Osteocyte (in vitro differentiated cells): ENCODE results near the gene HSD3B7. TPM values are rescaled to one million over a fixed set of nuclear protein-coding genes. Genes with fewer than 3 reads are reported as not detected.

Source experiments
- DNase-seq: peaks from one replicate; pipeline ENCODE4 v3.0.0; 2021; ENCODE audit warnings: mixed read lengths; ENCODE audit not compliant: unreplicated experiment; ENCODE audit errors: extremely low spot score
- H3K27ac Mint-ChIP-seq: one replicate; pipeline ENCODE4 v1.8.0; 2021; ENCODE audit warnings: mild to moderate bottlenecking, mixed read lengths; ENCODE audit not compliant: unreplicated experiment
- H3K27me3 Mint-ChIP-seq: one replicate; pipeline ENCODE4 v1.8.0; 2021; ENCODE audit warnings: mixed read lengths; ENCODE audit not compliant: unreplicated experiment
- H3K36me3 Mint-ChIP-seq: one replicate; pipeline ENCODE4 v1.8.0; 2021; ENCODE audit warnings: mixed read lengths; ENCODE audit not compliant: unreplicated experiment
- H3K4me1 Mint-ChIP-seq: one replicate; pipeline ENCODE4 v1.8.0; 2021; ENCODE audit warnings: mixed read lengths; ENCODE audit not compliant: unreplicated experiment
- H3K4me3 Mint-ChIP-seq: one replicate; pipeline ENCODE4 v1.8.0; 2021; ENCODE audit warnings: mild to moderate bottlenecking, moderate library complexity, mixed read lengths; ENCODE audit not compliant: unreplicated experiment
- H3K9me3 Mint-ChIP-seq: one replicate; pipeline ENCODE4 v1.8.0; 2021; ENCODE audit warnings: mixed read lengths; ENCODE audit not compliant: unreplicated experiment
- total RNA-seq: library from RNA; stranded (reverse); gene quantifications from 2 replicates; pipeline ENCODE4 v1.2.1, GENCODE V29; 2021
- TF ChIP-seq, protein P1 (sequence below): fragments of 200-600 bp; sonication (generic); IDR thresholded peaks from 2 replicates; pipeline ENCODE4 v1.5.0; 2021; ENCODE audit warnings: antibody characterized with exemption, mild to moderate bottlenecking, moderate library complexity

The HSD3B7 gene
- total RNA-seq, 1 donor from 2014 or later: 7.6 TPM

DNA sequence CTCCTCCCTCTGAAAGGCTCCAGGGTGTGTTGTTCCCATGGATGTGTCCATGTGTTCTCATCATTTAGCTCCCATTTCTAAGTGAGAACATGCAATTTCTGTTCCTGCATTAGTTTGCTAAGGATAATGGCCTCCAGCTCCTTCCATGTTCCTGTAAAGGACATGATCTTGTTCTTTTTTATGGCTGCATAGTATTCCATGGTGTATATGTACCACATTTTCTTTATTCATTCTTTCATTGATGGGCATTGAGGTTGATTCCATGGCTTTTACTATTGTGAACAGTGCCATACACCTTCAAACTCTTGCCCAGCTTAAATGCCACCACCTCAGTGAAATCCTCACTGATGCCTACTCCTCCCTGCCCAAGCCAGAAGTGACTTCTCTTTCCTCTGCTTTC, 40.7 kb upstream of the HSD3B7 start:
- Mint-ChIP-seq H3K4me1 (peaks cover 8% of the 10 kb centered on the region), H3K9me3 (no peaks in the 10 kb centered on the region), H3K27me3 (no peaks in the 10 kb centered on the region), H3K27ac (no peak overlapping the region), H3K4me3 (no peak overlapping the region), H3K36me3 (peaks cover 16% of the 10 kb centered on the region)
- TF ChIP-seq, protein P1, sequence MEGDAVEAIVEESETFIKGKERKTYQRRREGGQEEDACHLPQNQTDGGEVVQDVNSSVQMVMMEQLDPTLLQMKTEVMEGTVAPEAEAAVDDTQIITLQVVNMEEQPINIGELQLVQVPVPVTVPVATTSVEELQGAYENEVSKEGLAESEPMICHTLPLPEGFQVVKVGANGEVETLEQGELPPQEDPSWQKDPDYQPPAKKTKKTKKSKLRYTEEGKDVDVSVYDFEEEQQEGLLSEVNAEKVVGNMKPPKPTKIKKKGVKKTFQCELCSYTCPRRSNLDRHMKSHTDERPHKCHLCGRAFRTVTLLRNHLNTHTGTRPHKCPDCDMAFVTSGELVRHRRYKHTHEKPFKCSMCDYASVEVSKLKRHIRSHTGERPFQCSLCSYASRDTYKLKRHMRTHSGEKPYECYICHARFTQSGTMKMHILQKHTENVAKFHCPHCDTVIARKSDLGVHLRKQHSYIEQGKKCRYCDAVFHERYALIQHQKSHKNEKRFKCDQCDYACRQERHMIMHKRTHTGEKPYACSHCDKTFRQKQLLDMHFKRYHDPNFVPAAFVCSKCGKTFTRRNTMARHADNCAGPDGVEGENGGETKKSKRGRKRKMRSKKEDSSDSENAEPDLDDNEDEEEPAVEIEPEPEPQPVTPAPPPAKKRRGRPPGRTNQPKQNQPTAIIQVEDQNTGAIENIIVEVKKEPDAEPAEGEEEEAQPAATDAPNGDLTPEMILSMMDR: no peak
- no peak for DNase-seq

DNA sequence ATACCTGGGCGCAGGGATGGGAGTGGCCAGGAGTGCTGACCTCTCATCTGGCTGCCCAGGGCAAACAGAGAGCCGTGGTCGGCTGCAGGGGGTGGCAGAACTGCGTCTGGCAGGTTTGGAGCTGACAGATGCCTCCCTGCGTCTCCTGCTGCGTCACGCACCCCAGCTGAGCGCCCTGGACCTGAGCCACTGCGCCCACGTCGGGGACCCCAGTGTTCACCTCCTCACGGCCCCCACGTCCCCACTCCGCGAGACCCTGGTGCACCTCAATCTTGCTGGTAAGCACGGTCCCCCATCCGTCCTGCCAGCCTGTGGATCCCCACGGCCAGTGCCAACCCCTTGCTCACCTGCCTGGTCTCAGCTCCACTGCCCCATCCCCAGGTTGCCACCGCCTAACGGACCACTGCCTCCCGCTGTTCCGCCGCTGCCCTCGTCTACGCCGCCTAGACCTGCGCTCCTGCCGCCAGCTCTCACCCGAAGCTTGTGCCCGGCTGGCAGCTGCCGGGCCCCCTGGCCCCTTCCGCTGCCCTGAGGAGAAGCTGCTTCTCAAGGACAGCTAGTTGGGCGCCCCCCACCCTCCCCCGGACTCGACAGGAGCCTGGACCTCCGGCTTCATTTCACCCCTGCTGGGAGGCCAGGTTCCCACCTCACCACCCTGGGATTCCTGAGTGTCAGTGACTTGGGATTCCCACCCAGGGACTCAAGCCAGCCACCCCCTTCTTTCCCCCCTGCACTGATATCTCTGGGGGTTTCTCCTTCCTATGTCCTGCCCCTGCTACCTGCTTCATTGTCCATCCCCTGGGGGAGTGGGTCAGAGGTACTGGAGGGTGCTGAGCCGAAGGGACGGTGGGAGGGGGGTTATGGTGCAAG, 38.1 kb upstream of the HSD3B7 start:
- no peak for DNase-seq
- Mint-ChIP-seq H3K4me1 (peaks cover 27% of the 10 kb centered on the region), H3K36me3 (peaks cover 14% of the 10 kb centered on the region), H3K9me3 (no peaks in the 10 kb centered on the region), H3K27ac (peak overlapping the region; percentile 66), H3K27me3 (no peaks in the 10 kb centered on the region), H3K4me3 (no peak overlapping the region)
- TF ChIP-seq, protein P1: no peak

DNA sequence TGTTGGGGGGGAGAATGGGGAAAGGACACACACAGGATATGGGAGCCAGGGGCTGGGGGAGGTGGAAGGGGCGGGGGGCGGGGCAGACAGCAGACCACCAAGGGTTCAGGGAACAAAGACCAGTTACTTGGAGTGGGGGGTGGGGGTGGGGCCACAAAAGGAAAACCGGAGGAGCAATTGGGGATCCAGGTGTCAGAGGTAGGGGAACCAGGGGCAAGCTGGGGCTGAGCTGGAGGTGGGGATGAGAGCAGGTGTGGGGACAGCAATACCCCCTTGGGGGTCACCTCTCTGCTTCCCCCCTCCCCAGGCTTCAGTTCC, 37.5 kb upstream of the HSD3B7 start:
- no peaks in the 10 kb centered on the region for H3K9me3 Mint-ChIP-seq
- no peaks in the 10 kb centered on the region for H3K27me3 Mint-ChIP-seq
- peaks cover 14% of the 10 kb centered on the region for H3K36me3 Mint-ChIP-seq
- no peak overlapping the region for H3K4me3 Mint-ChIP-seq
- peak overlapping the region; percentile 97 for H3K27ac Mint-ChIP-seq
- DNase-seq: no peak
- peaks cover 26% of the 10 kb centered on the region for H3K4me1 Mint-ChIP-seq
- TF ChIP-seq, protein P1: no peak

DNA sequence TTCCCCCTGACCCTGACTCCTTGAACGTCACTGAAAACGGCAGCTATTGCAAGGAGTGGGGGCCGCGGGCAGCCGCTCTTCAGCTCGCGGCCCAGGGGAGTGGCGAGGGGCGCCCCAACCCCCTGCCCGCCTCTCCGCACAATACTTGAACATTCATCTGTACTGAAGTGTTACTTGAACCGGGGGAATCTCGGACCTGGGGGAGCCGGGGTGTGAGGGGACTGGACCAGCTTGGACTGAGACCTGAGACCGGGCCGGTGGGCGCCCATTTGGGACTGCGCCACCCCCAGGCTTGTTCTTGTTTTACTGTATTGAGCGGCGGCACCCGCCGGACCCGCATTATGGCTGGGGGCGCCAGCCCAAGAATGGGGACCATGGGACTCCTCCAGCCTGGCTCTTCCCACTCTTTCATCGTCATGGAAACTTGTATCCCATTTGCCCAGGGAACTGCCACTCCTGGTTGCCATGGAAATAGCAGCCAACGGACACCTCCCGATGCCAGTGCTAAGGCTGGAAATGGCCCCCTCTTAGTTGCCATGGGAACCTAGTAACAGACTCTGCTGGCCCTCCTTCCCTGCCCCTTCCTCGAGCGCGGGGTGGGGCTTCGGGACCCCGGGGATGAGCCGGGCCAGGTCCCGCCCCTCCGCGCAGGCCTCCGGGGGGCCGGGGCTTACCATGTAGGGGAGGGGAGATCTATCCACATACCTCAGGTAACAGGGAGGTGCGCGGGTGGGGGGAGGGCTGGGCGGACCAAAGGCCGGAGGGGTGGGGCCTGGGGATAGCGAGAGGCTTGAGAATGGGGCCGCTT, 36.9 kb upstream of the HSD3B7 start:
- no peaks in the 10 kb centered on the region for H3K27me3 Mint-ChIP-seq
- H3K36me3 Mint-ChIP-seq: peaks cover 14% of the 10 kb centered on the region
- peaks cover 27% of the 10 kb centered on the region for H3K4me1 Mint-ChIP-seq
- TF ChIP-seq, protein P1: no peak
- H3K9me3 Mint-ChIP-seq: no peaks in the 10 kb centered on the region
- DNase-seq: peak; percentile 98
- peak overlapping the region; percentile 86 for H3K4me3 Mint-ChIP-seq
- H3K27ac Mint-ChIP-seq: peak overlapping the region; percentile 97
